MM.1S (cell line): ENCODE data around the gene BPIFB2.

Source experiments
- CTCF ChIP-seq: fragments of 300-600 bp; sonication (generic); IDR thresholded peaks from 2 replicates; pipeline ENCODE4 v1.5.1; 2016; ENCODE audit warnings: antibody characterized with exemption, low read length, mixed read lengths
- EZH2 ChIP-seq: fragments of 300-600 bp; sonication (generic); optimal IDR thresholded peaks from 2 replicates; pipeline ENCODE3; 2017; ENCODE audit warnings: low read depth, mild to moderate bottlenecking, antibody characterized with exemption, low read length, mixed read lengths
- EZH2phosphoT487 ChIP-seq: fragments of 300-600 bp; sonication (generic); IDR thresholded peaks from 2 replicates; pipeline ENCODE4 v1.6.1; 2018; ENCODE audit warnings: antibody characterized with exemption, low read length

DNA sequence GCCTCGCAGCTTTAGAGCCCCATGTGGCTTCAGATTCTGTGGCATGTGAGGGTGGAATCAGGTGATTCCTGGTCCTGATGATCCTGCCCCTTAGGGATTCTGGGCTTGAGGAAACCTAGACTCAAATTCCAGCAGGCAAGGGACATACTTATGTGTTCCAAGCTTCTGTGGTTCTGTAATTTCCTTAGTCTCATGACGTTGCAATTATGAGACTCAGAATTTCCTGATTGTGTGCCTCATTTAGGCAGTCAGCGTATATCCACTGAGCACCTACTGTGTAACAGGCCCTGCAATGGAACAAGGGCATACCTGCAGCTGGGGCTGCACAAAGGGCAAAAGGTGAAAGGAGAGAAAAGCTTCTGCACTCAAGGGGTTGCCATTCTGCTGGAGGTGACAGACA lies 60.3 kb downstream of the BPIFB2 start:
- no peak for TF ChIP-seq CTCF
- TF ChIP-seq EZH2: no peak
- no peak for TF ChIP-seq EZH2phosphoT487
